BLaER1 (cell line): ENCODE results near the gene SUMO3.

Experiments used
- H3K27ac ChIP-seq: shearing (Covaris generic); formaldehyde crosslinking; 2 replicates; pipeline ENCODE4 v1.8.1; 2022
- H3K27me3 ChIP-seq: shearing (Covaris generic); formaldehyde crosslinking; 2 replicates; pipeline ENCODE4 v1.8.1; 2022
- H3K36me3 ChIP-seq: shearing (Covaris generic); formaldehyde crosslinking; 2 replicates; pipeline ENCODE4 v1.8.1; 2022
- H3K4me1 ChIP-seq: shearing (Covaris generic); formaldehyde crosslinking; 2 replicates; pipeline ENCODE4 v1.8.1; 2022
- H3K4me2 ChIP-seq: shearing (Covaris generic); formaldehyde crosslinking; 2 replicates; pipeline ENCODE4 v1.8.1; 2022
- H3K4me3 ChIP-seq: shearing (Covaris generic); formaldehyde crosslinking; 2 replicates; pipeline ENCODE4 v1.8.1; 2022
- H3K9ac ChIP-seq: shearing (Covaris generic); formaldehyde crosslinking; 2 replicates; pipeline ENCODE4 v1.8.1; 2022
- H3K9me3 ChIP-seq: shearing (Covaris generic); formaldehyde crosslinking; 2 replicates; pipeline ENCODE4 v1.8.1; 2022
- H4K20me1 ChIP-seq: shearing (Covaris generic); formaldehyde crosslinking; 2 replicates; pipeline ENCODE4 v1.8.1; 2022
- Cebpa-rat ChIP-seq: shearing (Covaris generic); IDR thresholded peaks from 2 replicates; pipeline ENCODE4 v1.8.1; 2022

Gene SUMO3

GRCh38 chr21:44856131-44856530, 38.3 kb upstream of the SUMO3 start:
- Histone ChIP-seq H3K4me3 (peak overlapping the region; percentile 44; the same call in 1 of the 2 replicates), H3K4me1 (peaks cover 85% of the 10 kb centered on the region), H3K27ac (peak overlapping the region; percentile 86), H3K9me3 (no peaks in the 10 kb centered on the region), H3K4me2 (peak overlapping the region; percentile 94), H4K20me1 (peaks cover 96% of the 10 kb centered on the region), H3K36me3 (peaks cover 59% of the 10 kb centered on the region), H3K9ac (peak overlapping the region; percentile 73), H3K27me3 (no peaks in the 10 kb centered on the region; the same call in 1 of the 2 replicates)
- TF ChIP-seq Cebpa-rat = no peak

- H3K4me1 ChIP-seq = peaks cover 91% of the 10 kb centered on the region
- H3K27ac ChIP-seq = peak overlapping the region; percentile 86
- H3K27me3 ChIP-seq = no peaks in the 10 kb centered on the region; the same call in 1 of the 2 replicates
- H3K9me3 ChIP-seq = no peaks in the 10 kb centered on the region
- H3K4me2 ChIP-seq = peak overlapping the region; percentile 94
- H3K4me3 ChIP-seq = peak overlapping the region; percentile 44
- no peak for TF ChIP-seq Cebpa-rat
- peaks cover 59% of the 10 kb centered on the region for H3K36me3 ChIP-seq
- H4K20me1 ChIP-seq = peaks cover 96% of the 10 kb centered on the region
- peak overlapping the region; percentile 73 for H3K9ac ChIP-seq
These were observed 37.7 kb upstream of the SUMO3 start for GRCh38 chr21:44855572-44855971.

- peak; percentile 51; the same call in 1 of the 2 replicates for TF ChIP-seq Cebpa-rat
- peaks cover 59% of the 10 kb centered on the region for H3K36me3 ChIP-seq
- H3K4me1 ChIP-seq = peaks cover 98% of the 10 kb centered on the region
- peak overlapping the region; percentile 94 for H3K4me2 ChIP-seq
- H4K20me1 ChIP-seq = peaks cover 96% of the 10 kb centered on the region
- no peaks in the 10 kb centered on the region; the same call in 1 of the 2 replicates for H3K27me3 ChIP-seq
- peak overlapping the region; percentile 86 for H3K27ac ChIP-seq
- peak overlapping the region; percentile 45 for H3K4me3 ChIP-seq
- H3K9ac ChIP-seq = peak overlapping the region; percentile 73
- H3K9me3 ChIP-seq = no peaks in the 10 kb centered on the region
These were observed 37.0 kb upstream of the SUMO3 start for GRCh38 chr21:44854664-44855446.

- H3K4me1 ChIP-seq = peaks cover 100% of the 10 kb centered on the region
- H3K9me3 ChIP-seq = no peaks in the 10 kb centered on the region
- peak overlapping the region; percentile 86 for H3K27ac ChIP-seq
- H3K4me3 ChIP-seq = peak overlapping the region; percentile 45
- peak overlapping the region; percentile 73 for H3K9ac ChIP-seq
- peaks cover 59% of the 10 kb centered on the region for H3K36me3 ChIP-seq
- peak overlapping the region; percentile 94 for H3K4me2 ChIP-seq
- TF ChIP-seq Cebpa-rat = no peak
- no peaks in the 10 kb centered on the region; the same call in 1 of the 2 replicates for H3K27me3 ChIP-seq
- peaks cover 96% of the 10 kb centered on the region for H4K20me1 ChIP-seq
These were observed 36.5 kb upstream of the SUMO3 start for GRCh38 chr21:44854391-44854663.

- TF ChIP-seq Cebpa-rat = no peak
These were observed 35.9 kb upstream of the SUMO3 start for GRCh38 chr21:44853601-44854390.

GRCh38 chr21:44850905-44851657, 33.2 kb upstream of the SUMO3 start:
- Histone ChIP-seq H3K27ac (0 out of 2 replicates have a peak overlapping the region, but pooled peaks have one; percentile 54), H3K4me1 (peaks cover 100% of the 10 kb centered on the region), H4K20me1 (peaks cover 78% of the 10 kb centered on the region), H3K9me3 (no peaks in the 10 kb centered on the region), H3K4me2 (peak overlapping the region; percentile 94), H3K9ac (no peak overlapping the region), H3K4me3 (no peak overlapping the region), H3K27me3 (no peaks in the 10 kb centered on the region), H3K36me3 (peaks cover 54% of the 10 kb centered on the region)
- TF ChIP-seq Cebpa-rat = no peak

More at GRCh38 chr21:44853601-44854390, 35.9 kb upstream of the SUMO3 start:
- no peaks in the 10 kb centered on the region; the same call in 1 of the 2 replicates for H3K27me3 ChIP-seq
- peak overlapping the region; percentile 45 for H3K4me3 ChIP-seq
- H3K27ac ChIP-seq = peak overlapping the region; percentile 86
- peaks cover 100% of the 10 kb centered on the region for H3K4me1 ChIP-seq
- H3K4me2 ChIP-seq = peak overlapping the region; percentile 94
- H4K20me1 ChIP-seq = peaks cover 93% of the 10 kb centered on the region
- peak overlapping the region; percentile 73 for H3K9ac ChIP-seq
- no peaks in the 10 kb centered on the region for H3K9me3 ChIP-seq
- peaks cover 59% of the 10 kb centered on the region for H3K36me3 ChIP-seq

- peaks cover 70% of the 10 kb centered on the region for H4K20me1 ChIP-seq
These were observed 32.4 kb upstream of the SUMO3 start for GRCh38 chr21:44850208-44850800.

GRCh38 chr21:44849616-44850130, 31.8 kb upstream of the SUMO3 start:
- Histone ChIP-seq H3K36me3 (peaks cover 54% of the 10 kb centered on the region), H3K4me2 (peak overlapping the region; percentile 79), H3K9ac (no peak overlapping the region), H3K4me3 (no peak overlapping the region), H4K20me1 (peaks cover 67% of the 10 kb centered on the region), H3K9me3 (no peaks in the 10 kb centered on the region), H3K27ac (no peak overlapping the region), H3K4me1 (peaks cover 98% of the 10 kb centered on the region), H3K27me3 (no peaks in the 10 kb centered on the region)
- TF ChIP-seq Cebpa-rat = no peak

More at GRCh38 chr21:44850208-44850800, 32.4 kb upstream of the SUMO3 start:
- Histone ChIP-seq H3K4me3 (no peak overlapping the region), H3K4me2 (peak overlapping the region; percentile 79), H3K9ac (peak overlapping the region; percentile 44; the same call in 1 of the 2 replicates), H3K9me3 (no peaks in the 10 kb centered on the region), H3K4me1 (peaks cover 100% of the 10 kb centered on the region), H3K27me3 (no peaks in the 10 kb centered on the region), H3K36me3 (peaks cover 54% of the 10 kb centered on the region), H3K27ac (peak overlapping the region; percentile 54)
- TF ChIP-seq Cebpa-rat = no peak
